HCT116 (cell line): Measurements from ENCODE around the gene PDE4C. TPM values are rescaled to one million over a fixed set of nuclear protein-coding genes. Genes with fewer than 3 reads are reported as not detected.

ENCODE experiments used
- ATAC-seq: fragments of 200-7000 bp; cut with Tn5 transposase; 2 replicates; pipeline ENCODE4 v1.9.1; 2020; ENCODE audit warnings: mild to moderate bottlenecking, moderate library complexity
- BruUV-seq: library from RNA; stranded (reverse); fragments of 400-500 nt; replicated peaks from 2 replicates; lab custom pipeline; 2021; lab: Mats Ljungman, UMichigan
- CTCF ChIA-PET: fragments of 300-600 bp; sonication (Branson Sonifier 250); formaldehyde crosslinking; loops from one replicate; lab custom pipeline; 2021; ENCODE audit warnings: antibody characterized with exemption; lab: Charles Lee
- POLR2A ChIA-PET: fragments of 300-600, 350-600 bp; sonication (Branson Sonifier 250); formaldehyde crosslinking; loops from one replicate; lab custom pipeline; 2021; ENCODE audit warnings: antibody characterized with exemption; lab: Charles Lee
- RAD21 ChIA-PET, 2 experiments: fragments of 300-600 bp; sonication (Branson Sonifier 250); formaldehyde crosslinking; loops; one replicate each; lab custom pipeline; 2023; ENCODE audit warnings: low total read pairs in 2 of 2; ENCODE audit not compliant: uncharacterized antibody in 2 of 2, unreplicated experiment in 2 of 2, low non-redundant PET in 1 of 2; lab: Charles Lee
- DNase-seq: peaks from one replicate; pipeline ENCODE4 v3.0.0-alpha.2; 2010; ENCODE audit warnings: low read depth, low spot score
- H2AFZ ChIP-seq: fragments of 200-600 bp; shearing (Covaris generic), sonication (generic); 2 replicates; pipeline ENCODE4 v1.6.1; 2017; ENCODE audit warnings: low read depth, mixed run types, mixed read lengths, antibody characterized with exemption, low read length; ENCODE audit not compliant: poor library complexity, severe bottlenecking
- H3K27ac ChIP-seq: 2 replicates; pipeline ENCODE4 v1.5.1; 2012; ENCODE audit warnings: low read depth, low read length
- H3K27me3 ChIP-seq: fragments of 200-600 bp; sonication (generic); 2 replicates; pipeline ENCODE4 v1.6.1; 2016; ENCODE audit warnings: mixed run types, low read length, mixed read lengths; ENCODE audit not compliant: insufficient read depth
- H3K36me3 ChIP-seq, 2 experiments: fragments of 200-500 bp in 1 of 2; fragments of 200-600 bp in 1 of 2; sonication (Bioruptor generic) in 1 of 2; sonication (generic) in 1 of 2; 2 replicates each; pipeline versions ENCODE4 v1.5.1 to v1.6.1; 2014 to 2016; ENCODE audit warnings: low read length in 2 of 2, inconsistent platforms in 1 of 2, mixed read lengths in 1 of 2, mixed run types in 1 of 2; ENCODE audit not compliant: insufficient read depth in 2 of 2, control insufficient read depth in 1 of 2
- H3K4me1 ChIP-seq, 2 experiments: fragments of 200-600 bp in 1 of 2; sonication (generic) in 1 of 2; 2 replicates each; pipeline versions ENCODE4 v1.5.1 to v1.6.1; 2012 to 2017; ENCODE audit warnings: low read length in 2 of 2, inconsistent platforms in 1 of 2, mild to moderate bottlenecking in 1 of 2, mixed read lengths in 1 of 2, mixed run types in 1 of 2, moderate library complexity in 1 of 2; ENCODE audit not compliant: insufficient read depth in 2 of 2, control insufficient read depth in 1 of 2
- H3K4me2 ChIP-seq: fragments of 200-600 bp; sonication (generic); 2 replicates; pipeline ENCODE4 v1.6.1; 2017; ENCODE audit warnings: mixed run types, low read length, mixed read lengths
- H3K4me3 ChIP-seq, 2 experiments: fragments of 200-600 bp in 1 of 2; sonication (generic) in 1 of 2; replicated peaks in 1 of 2; 2 replicates each; pipeline ENCODE4 v1.5.1; 2011 to 2016; ENCODE audit warnings: low read length in 2 of 2, control low read depth in 1 of 2, low read depth in 1 of 2, mild to moderate bottlenecking in 1 of 2, mixed read lengths in 1 of 2, mixed run types in 1 of 2
- H3K79me2 ChIP-seq: fragments of 200-600 bp; sonication (generic); 2 replicates; pipeline ENCODE4 v1.6.1; 2017; ENCODE audit warnings: mild to moderate bottlenecking, mixed run types, low read length, moderate library complexity, mixed read lengths; ENCODE audit not compliant: insufficient read depth
- H3K9ac ChIP-seq: fragments of 200-600 bp; sonication (generic); 2 replicates; pipeline ENCODE4 v1.6.1; 2016; ENCODE audit warnings: low read length, mixed read lengths
- H3K9me2 ChIP-seq: fragments of 200-600 bp; sonication (generic), shearing (Covaris generic); 2 replicates; pipeline ENCODE4 v1.6.1; 2017; ENCODE audit warnings: mixed run types, mild to moderate bottlenecking, moderate library complexity; ENCODE audit not compliant: insufficient read depth
- H3K9me3 ChIP-seq, 2 experiments: fragments of 200-500 bp in 1 of 2; fragments of 200-600 bp in 1 of 2; sonication (Bioruptor generic) in 1 of 2; sonication (generic) in 1 of 2; 2 replicates each; pipeline ENCODE4 v1.6.1; 2014 to 2017; ENCODE audit warnings: low read length in 2 of 2, mixed read lengths in 2 of 2, inconsistent platforms in 1 of 2, low read depth in 1 of 2, mild to moderate bottlenecking in 1 of 2, mixed run types in 1 of 2, moderate library complexity in 1 of 2; ENCODE audit not compliant: control insufficient read depth in 1 of 2, insufficient read depth in 1 of 2
- H4K20me1 ChIP-seq: fragments of 200-600 bp; sonication (generic), shearing (Covaris generic); 2 replicates; pipeline ENCODE4 v1.6.1; 2017; ENCODE audit warnings: mixed run types, mild to moderate bottlenecking, moderate library complexity; ENCODE audit not compliant: insufficient read depth
- CBX3 ChIP-seq: IDR thresholded peaks from 2 replicates; pipeline ENCODE4 v1.6.1; 2012; ENCODE audit warnings: low read depth
- CTCF ChIP-seq, 3 experiments: fragments of 200-600 bp in 1 of 3; sonication (generic) in 1 of 3; IDR thresholded peaks in 2 of 3; conservative IDR thresholded peaks in 1 of 3; 2 replicates each; pipeline ENCODE4 v1.5.1; 2012 to 2017; ENCODE audit warnings: low read depth in 2 of 3, low read length in 2 of 3, antibody characterized with exemption in 1 of 3, borderline replicate concordance in 1 of 3, control low read depth in 1 of 3, mild to moderate bottlenecking in 1 of 3, mixed read lengths in 1 of 3, mixed run types in 1 of 3, moderate library complexity in 1 of 3; ENCODE audit not compliant: insufficient read depth in 1 of 3
- EGR1 ChIP-seq: IDR thresholded peaks from 2 replicates; pipeline ENCODE4 v1.6.1; 2012; ENCODE audit warnings: low read depth
- ELF1 ChIP-seq: IDR thresholded peaks from 2 replicates; pipeline ENCODE4 v1.6.1; 2012; ENCODE audit warnings: low read depth, borderline replicate concordance
- EZH2phosphoT487 ChIP-seq: fragments of 200-600 bp; IDR thresholded peaks from 2 replicates; pipeline ENCODE4 v1.6.1; 2018; ENCODE audit warnings: antibody characterized with exemption, borderline replicate concordance
- FOSL1 ChIP-seq: IDR thresholded peaks from 2 replicates; pipeline ENCODE4 v1.6.1; 2012; ENCODE audit warnings: low read depth
- POLR2A ChIP-seq: IDR thresholded peaks from 2 replicates; pipeline ENCODE4 v1.7.0; 2011; ENCODE audit warnings: borderline replicate concordance; ENCODE audit not compliant: insufficient read depth, insufficient read length; ENCODE audit errors: extremely low read depth
- RAD21 ChIP-seq: IDR thresholded peaks from 2 replicates; pipeline ENCODE4 v1.6.1; 2012; ENCODE audit warnings: low read depth, mild to moderate bottlenecking
- SIN3A ChIP-seq: IDR thresholded peaks from 2 replicates; pipeline ENCODE4 v1.6.1; 2012; ENCODE audit warnings: low read depth
- TCF7L2 ChIP-seq: IDR thresholded peaks from 2 replicates; pipeline ENCODE4 v1.7.0; 2011; ENCODE audit warnings: borderline replicate concordance, inconsistent platforms; ENCODE audit not compliant: insufficient read depth, insufficient read length; ENCODE audit errors: extremely low read depth
- YY1 ChIP-seq: IDR thresholded peaks from 2 replicates; pipeline ENCODE4 v1.6.1; 2011; ENCODE audit warnings: low read length, low read depth, moderate library complexity, mild to moderate bottlenecking; ENCODE audit not compliant: insufficient replicate concordance; ENCODE audit errors: extremely low read depth
- ZFX ChIP-seq: fragments of 450-650 bp; IDR thresholded peaks from 2 replicates; pipeline ENCODE4 v1.6.1; 2017
- intact Hi-C: fragments of 100-400 bp; cut with micrococcal nuclease; formaldehyde crosslinking; loops from 2 replicates; pipeline ENCODE4 v1.10.0; 2022
- total RNA-seq: library from RNA; stranded (reverse); gene quantifications from one replicate; pipeline ENCODE4 v1.2.1, GENCODE V29; 2021; ENCODE audit not compliant: unreplicated experiment
- TF ChIP-seq, protein P1 (sequence below): IDR thresholded peaks from 2 replicates; pipeline ENCODE4 v1.6.1; 2012
- TF ChIP-seq, protein P2 (sequence below): IDR thresholded peaks from 2 replicates; pipeline ENCODE4 v1.6.1; 2012

PDE4C gene
- total RNA-seq, 1 experiment from 2014 or later = 1.5 TPM

DNA sequence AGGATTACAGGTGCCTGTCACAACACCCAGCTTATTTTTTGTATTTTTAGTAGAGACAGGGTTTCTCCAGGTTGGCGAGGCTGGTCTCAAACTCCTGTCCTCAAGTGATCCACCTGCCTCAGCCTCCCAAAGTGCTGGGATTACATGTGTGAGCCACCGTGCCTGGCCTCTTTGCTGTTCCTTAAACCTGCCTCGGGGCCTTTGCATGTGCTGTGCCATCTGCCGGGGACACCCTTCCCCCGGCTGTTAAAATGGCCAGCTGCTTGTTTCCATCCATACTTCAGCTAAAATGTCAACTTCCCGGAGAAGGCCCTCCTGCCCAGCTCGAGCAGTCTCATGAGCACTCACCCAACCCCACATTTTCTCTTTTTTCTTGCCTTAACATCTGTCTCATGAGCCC is 19.1 kb upstream of the PDE4C start:
- H3K9ac ChIP-seq = no peak overlapping the region
- no peak overlapping the region for H3K4me2 ChIP-seq
- no peaks in the 10 kb centered on the region for H3K36me3 ChIP-seq
- BruUV-seq = no TSS peak
- H3K9me2 ChIP-seq = no peaks in the 10 kb centered on the region
- H2AFZ ChIP-seq = no peak overlapping the region
- no peak overlapping the region for H3K4me3 ChIP-seq
- ChIA-PET CTCF (interaction anchor here (0.6 to 2.6 kb wide), 3 partner anchors 10 to 130 kb away, joined by 3 to 7 read pairs (median 4); a partner anchor contains a TSS), POLR2A (interaction anchor here (0.7 kb wide), 1 partner anchor 259 kb away, joined by 3 read pairs; no protein-coding TSS in a partner anchor), RAD21 (interaction anchor here in 1 of 2 experiments (0.6 to 0.7 kb wide), 2 partner anchors 73 to 111 kb away, joined by 3 to 4 read pairs; no protein-coding TSS in a partner anchor)
- DNase-seq (no peak), ATAC-seq (no peak)
- no peaks in the 10 kb centered on the region for H4K20me1 ChIP-seq
- no peaks in the 10 kb centered on the region for H3K9me3 ChIP-seq
- no peaks in the 10 kb centered on the region for H3K79me2 ChIP-seq
- no peaks in the 10 kb centered on the region for H3K27me3 ChIP-seq
- intact Hi-C loops = no loop called here
- TF ChIP-seq, protein P1, sequence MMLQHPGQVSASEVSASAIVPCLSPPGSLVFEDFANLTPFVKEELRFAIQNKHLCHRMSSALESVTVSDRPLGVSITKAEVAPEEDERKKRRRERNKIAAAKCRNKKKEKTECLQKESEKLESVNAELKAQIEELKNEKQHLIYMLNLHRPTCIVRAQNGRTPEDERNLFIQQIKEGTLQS = no peak
- no peak for TF ChIP-seq YY1
- TF ChIP-seq CTCF (IDR thresholded peaks at IDR 0.05 in 2 of 3, conservative IDR thresholded peaks at IDR 0.05 in 1 of 3; ENCODE audit: borderline replicate concordance in 1 of 3, insufficient read depth in 1 of 3, low read depth in 2 of 3, low read length in 2 of 3) = no peak
- TF ChIP-seq POLR2A = no peak
- no peak for TF ChIP-seq ZFX
- no peak for TF ChIP-seq SIN3A
- TF ChIP-seq CBX3 = no peak
- TF ChIP-seq, protein P2, sequence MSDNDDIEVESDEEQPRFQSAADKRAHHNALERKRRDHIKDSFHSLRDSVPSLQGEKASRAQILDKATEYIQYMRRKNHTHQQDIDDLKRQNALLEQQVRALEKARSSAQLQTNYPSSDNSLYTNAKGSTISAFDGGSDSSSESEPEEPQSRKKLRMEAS = no peak
- no peak for TF ChIP-seq ELF1
- no peak for TF ChIP-seq EZH2phosphoT487
- no peak for TF ChIP-seq TCF7L2
- TF ChIP-seq EGR1 = no peak
- no peak for TF ChIP-seq RAD21
- no peak for TF ChIP-seq FOSL1
- no peak overlapping the region for H3K27ac ChIP-seq
- H3K4me1 ChIP-seq = no peaks in the 10 kb centered on the region
